Keratinocyte (primary cell): ENCODE results near the gene E2F3.

Experiments
- EZH2 ChIP-seq: IDR thresholded peaks from one replicate; pipeline ENCODE4 v1.6.1; 2012; ENCODE audit warnings: inconsistent platforms, mild to moderate bottlenecking, low read length, moderate library complexity
- TF ChIP-seq, protein P1 (sequence below), 3 experiments: IDR thresholded peaks in 1 of 3; conservative IDR thresholded peaks in 1 of 3; optimal IDR thresholded peaks in 1 of 3; 2 replicates in 2 of 3; 3 replicates in 1 of 3; pipeline versions ENCODE3 to v1.5.1; 2011; ENCODE audit warnings: low read length in 3 of 3, mild to moderate bottlenecking in 3 of 3, moderate library complexity in 2 of 3, control low read depth in 1 of 3, inconsistent platforms in 1 of 3; ENCODE audit not compliant: insufficient read depth in 2 of 3; ENCODE audit errors: extremely low read depth in 1 of 3

DNA sequence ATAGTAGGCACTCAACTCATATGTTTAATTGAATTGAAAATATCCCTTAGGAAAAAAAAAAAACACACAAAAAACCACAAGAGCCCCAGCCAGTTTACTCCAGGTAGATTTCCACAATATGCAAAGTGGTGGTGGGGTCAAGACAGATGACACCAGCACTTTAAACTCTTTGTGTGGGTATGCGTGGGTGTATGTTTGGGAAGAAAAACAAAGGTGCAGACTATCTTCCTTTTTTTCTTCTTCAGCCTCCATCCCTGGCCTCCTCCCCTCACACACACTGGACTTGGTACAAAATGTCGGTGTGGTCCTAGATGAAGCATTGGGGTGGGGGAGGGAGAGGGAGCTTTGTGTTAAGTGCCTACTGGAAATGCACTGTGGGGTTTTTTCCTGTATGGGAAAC, 90.4 kb downstream of the E2F3 start:
- TF ChIP-seq, protein P1, sequence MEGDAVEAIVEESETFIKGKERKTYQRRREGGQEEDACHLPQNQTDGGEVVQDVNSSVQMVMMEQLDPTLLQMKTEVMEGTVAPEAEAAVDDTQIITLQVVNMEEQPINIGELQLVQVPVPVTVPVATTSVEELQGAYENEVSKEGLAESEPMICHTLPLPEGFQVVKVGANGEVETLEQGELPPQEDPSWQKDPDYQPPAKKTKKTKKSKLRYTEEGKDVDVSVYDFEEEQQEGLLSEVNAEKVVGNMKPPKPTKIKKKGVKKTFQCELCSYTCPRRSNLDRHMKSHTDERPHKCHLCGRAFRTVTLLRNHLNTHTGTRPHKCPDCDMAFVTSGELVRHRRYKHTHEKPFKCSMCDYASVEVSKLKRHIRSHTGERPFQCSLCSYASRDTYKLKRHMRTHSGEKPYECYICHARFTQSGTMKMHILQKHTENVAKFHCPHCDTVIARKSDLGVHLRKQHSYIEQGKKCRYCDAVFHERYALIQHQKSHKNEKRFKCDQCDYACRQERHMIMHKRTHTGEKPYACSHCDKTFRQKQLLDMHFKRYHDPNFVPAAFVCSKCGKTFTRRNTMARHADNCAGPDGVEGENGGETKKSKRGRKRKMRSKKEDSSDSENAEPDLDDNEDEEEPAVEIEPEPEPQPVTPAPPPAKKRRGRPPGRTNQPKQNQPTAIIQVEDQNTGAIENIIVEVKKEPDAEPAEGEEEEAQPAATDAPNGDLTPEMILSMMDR (optimal IDR thresholded peaks at IDR 0.05 in 1 of 3, IDR thresholded peaks at IDR 0.05 in 1 of 3, conservative IDR thresholded peaks at IDR 0.05 in 1 of 3; ENCODE audit: extremely low read depth in 1 of 3, insufficient read depth in 2 of 3, low read length in 3 of 3): no peak
- TF ChIP-seq EZH2: no peak
